DND-41 (cell line): Measurements from ENCODE around the gene DEXI.

Experiments
- CTCF ChIP-seq: IDR thresholded peaks from 2 replicates; pipeline ENCODE4 v1.5.1; 2012; ENCODE audit warnings: borderline replicate concordance, low read length, moderate library complexity, mild to moderate bottlenecking; ENCODE audit not compliant: poor library complexity, severe bottlenecking; ENCODE audit errors: extremely low read depth
- EZH2 ChIP-seq: IDR thresholded peaks from 3 replicates; pipeline ENCODE4 v1.6.1; 2012; ENCODE audit warnings: borderline replicate concordance, low read depth, mild to moderate bottlenecking, moderate library complexity, low read length, inconsistent platforms; ENCODE audit not compliant: severe bottlenecking

- no peak for TF ChIP-seq CTCF
- TF ChIP-seq EZH2: no peak
These were observed 5.0 kb upstream of the DEXI start for GRCh38 chr16:10947211-10947787.
